ENCODE data around the gene PI4KB.

The PI4KB gene

GRCh38 chr1:151327223-151327902 lies at the start of gene PI4KB:
Gene PI4KB (minus strand): TSS chr1:151327416. CDS start chr1:151316481, 10,935 bp downstream.
- Histone ChIP-seq H3K27ac (ENCODE audit: poor library complexity, severe bottlenecking) (peak within 1 kb of the TSS; percentile 58), H3K4me3 (ENCODE audit: severe bottlenecking) (peak within 1 kb of the TSS; percentile 75), H3K4me1 (ENCODE audit: insufficient read depth, poor library complexity, severe bottlenecking) (peaks cover 10% of the 10 kb centered on the region), H3K36me3 (ENCODE audit: low read depth) (peaks cover 26% of the 10 kb centered on the region), H3K9me3 (ENCODE audit: severe bottlenecking) (no peaks in the 10 kb centered on the region), H3K27me3 (ENCODE audit: insufficient read depth, poor library complexity, severe bottlenecking) (no peaks in the 10 kb centered on the region)
- TF ChIP-seq CTCF (IDR thresholded peaks at IDR 0.05; ENCODE audit: poor library complexity, severe bottlenecking) = no peak
- peak; percentile 90 for DNase-seq (ENCODE audit: low spot score)
- peak; percentile 94 for ATAC-seq (ENCODE audit: low read depth)

- H3K27me3 ChIP-seq (ENCODE audit: insufficient read depth, poor library complexity, severe bottlenecking) = no peaks in the 10 kb centered on the region
- no peak overlapping the region for H3K4me3 ChIP-seq (ENCODE audit: severe bottlenecking)
- no peaks in the 10 kb centered on the region for H3K36me3 ChIP-seq (ENCODE audit: low read depth)
- DNase-seq (ENCODE audit: low spot score) = no peak
- TF ChIP-seq CTCF (IDR thresholded peaks at IDR 0.05; ENCODE audit: poor library complexity, severe bottlenecking) = no peak
- H3K4me1 ChIP-seq (ENCODE audit: insufficient read depth, poor library complexity, severe bottlenecking) = no peaks in the 10 kb centered on the region
- H3K9me3 ChIP-seq (ENCODE audit: severe bottlenecking) = no peaks in the 10 kb centered on the region
- H3K27ac ChIP-seq (ENCODE audit: poor library complexity, severe bottlenecking) = no peak overlapping the region
- no peak for ATAC-seq (ENCODE audit: low read depth)
Observed at GRCh38 chr1:151373196-151373595, 46.0 kb upstream of the PI4KB start.

- Histone ChIP-seq H3K27me3 (ENCODE audit: insufficient read depth, poor library complexity, severe bottlenecking) (no peaks in the 10 kb centered on the region), H3K4me3 (ENCODE audit: severe bottlenecking) (no peak within 1 kb of the TSS), H3K4me1 (ENCODE audit: insufficient read depth, poor library complexity, severe bottlenecking) (no peaks in the 10 kb centered on the region), H3K9me3 (ENCODE audit: severe bottlenecking) (no peaks in the 10 kb centered on the region), H3K27ac (ENCODE audit: poor library complexity, severe bottlenecking) (no peak within 1 kb of the TSS), H3K36me3 (ENCODE audit: low read depth) (no peaks in the 10 kb centered on the region)
- DNase-seq (ENCODE audit: low spot score) = no peak
- peak; percentile 43; the same call in 2 of the 3 replicates for ATAC-seq (ENCODE audit: low read depth)
- no peak for TF ChIP-seq CTCF (IDR thresholded peaks at IDR 0.05; ENCODE audit: poor library complexity, severe bottlenecking)
Observed at GRCh38 chr1:151372058-151372934, 45.1 kb upstream of the PI4KB start, which contains the start of gene SELENBP1. Gene SELENBP1 (minus strand): TSS chr1:151372705. CDS start chr1:151372641, 64 bp downstream.

GRCh38 chr1:151371370-151372057 lies 44.3 kb upstream of the PI4KB start:
- Histone ChIP-seq H3K27me3 (ENCODE audit: insufficient read depth, poor library complexity, severe bottlenecking) (no peaks in the 10 kb centered on the region), H3K4me1 (ENCODE audit: insufficient read depth, poor library complexity, severe bottlenecking) (no peaks in the 10 kb centered on the region), H3K4me3 (ENCODE audit: severe bottlenecking) (no peak overlapping the region), H3K27ac (ENCODE audit: poor library complexity, severe bottlenecking) (no peak overlapping the region), H3K36me3 (ENCODE audit: low read depth) (no peaks in the 10 kb centered on the region), H3K9me3 (ENCODE audit: severe bottlenecking) (no peaks in the 10 kb centered on the region)
- DNase-seq (ENCODE audit: low spot score) = no peak
- peak; percentile 55 for ATAC-seq (ENCODE audit: low read depth)
- no peak for TF ChIP-seq CTCF (IDR thresholded peaks at IDR 0.05; ENCODE audit: poor library complexity, severe bottlenecking)

Measured in RWPE2 (cell line).